Measurements from ENCODE around the gene SLC6A16. TPM values are rescaled to one million over a fixed set of nuclear protein-coding genes. Genes with fewer than 3 reads are reported as not detected.

Gene SLC6A16
- total RNA-seq, 1 experiment from 2014 or later, result 0.84 TPM

DNA sequence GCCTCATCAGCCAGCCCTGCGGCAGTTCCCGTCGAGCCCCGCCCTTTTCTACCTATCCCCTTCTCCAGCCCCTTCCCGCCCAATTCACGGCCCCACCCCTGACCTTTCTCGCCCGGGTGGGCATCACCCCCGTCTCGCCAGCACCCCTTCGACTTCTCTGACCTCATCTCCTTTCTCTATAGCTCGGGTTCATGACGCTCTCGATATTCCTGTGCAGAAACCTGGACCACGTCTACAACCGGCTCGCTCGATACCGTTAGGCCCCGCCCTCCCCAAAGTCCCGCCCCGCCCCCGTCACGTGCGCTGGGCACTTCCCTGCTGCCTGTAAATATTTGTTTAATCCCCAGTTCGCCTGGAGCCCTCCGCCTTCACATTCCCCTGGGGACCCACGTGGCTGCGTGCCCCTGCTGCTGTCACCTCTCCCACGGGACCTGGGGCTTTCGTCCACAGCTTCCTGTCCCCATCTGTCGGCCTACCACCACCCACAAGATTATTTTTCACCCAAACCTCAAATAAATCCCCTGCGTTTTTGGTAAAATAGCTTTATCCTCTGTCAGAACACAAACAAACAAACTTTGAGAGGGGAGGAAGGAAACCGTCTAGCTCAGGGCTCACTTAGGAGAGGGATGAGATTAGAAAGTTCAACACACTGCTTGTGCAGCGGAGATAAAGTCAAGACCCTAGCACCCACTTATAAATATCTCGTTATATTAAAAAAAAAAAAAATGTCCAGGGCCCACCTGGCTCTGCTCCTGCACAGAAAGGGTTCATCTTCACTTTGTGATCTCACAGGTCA lies 15.3 kb upstream of the SLC6A16 start:
- TF ChIP-seq, protein P1, sequence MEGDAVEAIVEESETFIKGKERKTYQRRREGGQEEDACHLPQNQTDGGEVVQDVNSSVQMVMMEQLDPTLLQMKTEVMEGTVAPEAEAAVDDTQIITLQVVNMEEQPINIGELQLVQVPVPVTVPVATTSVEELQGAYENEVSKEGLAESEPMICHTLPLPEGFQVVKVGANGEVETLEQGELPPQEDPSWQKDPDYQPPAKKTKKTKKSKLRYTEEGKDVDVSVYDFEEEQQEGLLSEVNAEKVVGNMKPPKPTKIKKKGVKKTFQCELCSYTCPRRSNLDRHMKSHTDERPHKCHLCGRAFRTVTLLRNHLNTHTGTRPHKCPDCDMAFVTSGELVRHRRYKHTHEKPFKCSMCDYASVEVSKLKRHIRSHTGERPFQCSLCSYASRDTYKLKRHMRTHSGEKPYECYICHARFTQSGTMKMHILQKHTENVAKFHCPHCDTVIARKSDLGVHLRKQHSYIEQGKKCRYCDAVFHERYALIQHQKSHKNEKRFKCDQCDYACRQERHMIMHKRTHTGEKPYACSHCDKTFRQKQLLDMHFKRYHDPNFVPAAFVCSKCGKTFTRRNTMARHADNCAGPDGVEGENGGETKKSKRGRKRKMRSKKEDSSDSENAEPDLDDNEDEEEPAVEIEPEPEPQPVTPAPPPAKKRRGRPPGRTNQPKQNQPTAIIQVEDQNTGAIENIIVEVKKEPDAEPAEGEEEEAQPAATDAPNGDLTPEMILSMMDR (IDR thresholded peaks at IDR 0.05; ENCODE audit: insufficient read depth in 1 of 2, low read depth in 1 of 2, low read length in 1 of 2, severe bottlenecking in 1 of 2, unreplicated experiment in 1 of 2), result no peak
- H3K9me3 Mint-ChIP-seq (ENCODE audit: unreplicated experiment), result no peaks in the 10 kb centered on the region
- no TSS peak for BruUV-seq (replicated peaks)
- H3K27me3 Mint-ChIP-seq (ENCODE audit: insufficient read depth, unreplicated experiment), result no peaks in the 10 kb centered on the region
- CTCF ChIA-PET, result interaction anchor here (0.6 to 1.7 kb wide), 4 partner anchors 12 to 243 kb away, joined by 3 to 8 read pairs (median 4); no protein-coding TSS in a partner anchor
- peak; percentile 81 to 88 for DNase-seq
- H3K4me3 Mint-ChIP-seq (ENCODE audit: unreplicated experiment), result peak overlapping the region; percentile 77
- Histone ChIP-seq H3K4me3 (ENCODE audit: low read depth, low read length) (peak overlapping the region; percentile 34), H3K9me3 (no peaks in the 10 kb centered on the region), H3K27me3 (replicated peaks; ENCODE audit: control insufficient read depth, insufficient read depth, low read length) (no peaks in the 10 kb centered on the region), H3K4me1 (peaks cover 10% of the 10 kb centered on the region), H3K36me3 (ENCODE audit: control insufficient read depth, insufficient read depth, low read length) (no peaks in the 10 kb centered on the region)
- POLR2A ChIA-PET, result interaction anchor here (0.7 kb wide), 1 partner anchor 708 kb away, joined by 6 read pairs; no protein-coding TSS in a partner anchor
- peaks cover 9% of the 10 kb centered on the region for H3K36me3 Mint-ChIP-seq (ENCODE audit: insufficient read depth, unreplicated experiment)
- peak overlapping the region; percentile 56 for H3K27ac Mint-ChIP-seq (ENCODE audit: unreplicated experiment)
- intact Hi-C loops (cut with micrococcal nuclease; ENCODE audit: unreplicated experiment), result no loop called here
- H3K4me1 Mint-ChIP-seq (ENCODE audit: low read depth, unreplicated experiment), result peaks cover 16% of the 10 kb centered on the region

DNA sequence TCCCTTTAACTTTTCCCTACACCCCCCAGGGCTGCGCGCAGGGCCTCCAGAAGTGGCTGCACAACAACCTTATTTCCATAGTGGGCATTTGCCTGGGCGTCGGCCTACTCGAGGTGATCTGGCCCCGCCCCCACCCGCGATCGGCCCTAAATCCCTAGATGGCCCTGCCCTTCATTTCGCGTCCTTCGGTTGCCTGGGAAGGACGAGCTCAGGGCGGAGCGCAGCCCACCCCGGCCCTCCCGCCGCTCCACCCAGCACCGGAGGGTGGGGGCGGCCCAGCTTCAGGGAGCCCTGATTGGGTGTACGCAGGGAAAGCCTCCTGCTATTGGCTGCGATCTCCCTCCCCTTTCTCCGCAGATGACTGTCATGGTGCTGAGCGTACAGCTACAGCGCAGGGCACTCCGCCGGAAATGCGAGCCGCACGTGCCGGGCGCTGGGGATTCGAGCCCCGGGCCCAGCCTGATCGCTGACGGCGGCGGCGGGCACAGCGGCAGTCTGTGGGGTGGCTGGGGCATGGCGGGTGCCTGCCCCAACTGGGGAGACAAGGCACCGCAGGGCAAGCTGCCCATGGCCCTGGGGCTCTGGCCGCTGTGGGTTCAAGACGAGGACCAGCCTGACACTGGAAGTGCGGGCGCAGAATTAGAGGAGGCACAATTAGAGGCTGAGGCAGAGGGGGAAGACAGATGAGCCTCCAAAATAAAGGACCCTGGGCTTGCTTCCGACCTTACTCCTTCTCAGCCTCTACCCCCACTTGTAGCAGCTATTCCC lies 14.5 kb upstream of the SLC6A16 start:
- POLR2A ChIA-PET, result interaction anchor here (0.6 to 1.0 kb wide), 4 partner anchors 103 to 420 kb away, joined by 3 to 6 read pairs (median 4); partner anchors contain the start of gene ALDH16A1
- Mint-ChIP-seq H3K4me1 (ENCODE audit: low read depth, unreplicated experiment) (peaks cover 16% of the 10 kb centered on the region), H3K27me3 (ENCODE audit: insufficient read depth, unreplicated experiment) (no peaks in the 10 kb centered on the region), H3K36me3 (ENCODE audit: insufficient read depth, unreplicated experiment) (peaks cover 9% of the 10 kb centered on the region), H3K9me3 (ENCODE audit: unreplicated experiment) (no peaks in the 10 kb centered on the region), H3K4me3 (ENCODE audit: unreplicated experiment) (peak overlapping the region; percentile 77), H3K27ac (ENCODE audit: unreplicated experiment) (peak overlapping the region; percentile 56)
- CTCF ChIA-PET, result interaction anchor here (0.5 to 1.7 kb wide), 7 partner anchors 12 to 346 kb away, joined by 3 to 8 read pairs (median 4); partner anchors contain the start of gene RUVBL2
- TF ChIP-seq, protein P1 (IDR thresholded peaks at IDR 0.05; ENCODE audit: insufficient read depth in 1 of 2, low read depth in 1 of 2, low read length in 1 of 2, severe bottlenecking in 1 of 2, unreplicated experiment in 1 of 2), result no peak
- peaks cover 10% of the 10 kb centered on the region for H3K4me1 ChIP-seq
- intact Hi-C loops (cut with micrococcal nuclease; ENCODE audit: unreplicated experiment), result loop anchor here (1.0 kb wide), 1 partner anchor 24 kb away; the partner anchor contains the start of gene DKKL1
- peak; percentile 93 to 95 for DNase-seq
- H3K36me3 ChIP-seq (ENCODE audit: control insufficient read depth, insufficient read depth, low read length), result no peaks in the 10 kb centered on the region
- H3K27me3 ChIP-seq (replicated peaks; ENCODE audit: control insufficient read depth, insufficient read depth, low read length), result no peaks in the 10 kb centered on the region
- peak overlapping the region; percentile 34 for H3K4me3 ChIP-seq (ENCODE audit: low read depth, low read length)
- H3K9me3 ChIP-seq, result no peaks in the 10 kb centered on the region
- BruUV-seq (replicated peaks), result no TSS peak
